ENCODE results near the gene PRSS3.
"Not testable (repeated sequence)": the region's sequence is repeated elsewhere in the genome, so short reads cannot be mapped to it uniquely, and the experiment has no call there.

PRSS3 gene

DNA sequence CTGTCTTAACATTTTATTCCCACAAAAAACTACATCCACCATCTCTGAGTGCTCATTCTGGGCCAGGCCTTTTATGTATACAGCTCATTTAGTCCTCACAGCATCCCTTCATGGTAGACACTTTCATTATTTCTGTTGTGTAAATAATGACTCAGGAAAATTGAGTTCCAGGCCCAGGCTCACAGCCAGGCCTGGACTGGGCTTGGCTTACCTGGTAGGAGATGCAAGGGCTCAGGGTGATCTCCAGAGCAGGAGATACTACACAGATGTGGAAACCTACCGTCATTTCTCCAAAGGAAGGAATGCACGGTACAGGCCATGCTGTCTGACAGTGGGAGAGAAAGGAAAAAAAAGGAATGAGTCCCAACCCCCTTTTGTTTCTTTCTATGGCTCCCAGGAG lies 11.8 kb downstream of the PRSS3 start:
- H3K27me3 ChIP-seq (ENCODE audit: insufficient read depth, low read length); H3K36me3 ChIP-seq (ENCODE audit: insufficient read depth, low read depth, low read length); H3K9ac ChIP-seq (ENCODE audit: low read depth, low read length); H3K27ac ChIP-seq (ENCODE audit: low read length); H3K9me3 ChIP-seq (ENCODE audit: insufficient read depth, low read depth, low read length); H3K4me1 ChIP-seq (ENCODE audit: insufficient read depth, low read length); H3K4me3 ChIP-seq (ENCODE audit: low read length): not testable (repeated sequence)

DNA sequence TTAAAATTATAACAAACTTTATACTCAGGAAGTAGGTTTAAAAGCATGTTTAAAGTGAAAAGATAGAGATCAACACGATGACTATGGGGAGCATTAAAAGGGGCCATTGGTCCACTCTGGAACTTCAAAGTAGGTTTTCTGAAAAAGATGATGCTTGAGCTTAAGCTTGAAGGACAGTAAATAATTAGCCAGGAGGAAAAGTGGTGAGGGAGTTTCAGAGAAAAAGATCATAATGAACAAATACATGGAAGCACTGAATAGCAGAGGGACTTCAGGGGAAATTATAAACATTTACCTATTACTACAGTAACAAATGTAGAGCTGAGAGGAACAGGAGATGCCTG lies 13.6 kb downstream of the PRSS3 start:
- not testable (repeated sequence) for H3K36me3 ChIP-seq (ENCODE audit: insufficient read depth, low read depth, low read length); H3K9ac ChIP-seq (ENCODE audit: low read depth, low read length); H3K27ac ChIP-seq (ENCODE audit: low read length); H3K9me3 ChIP-seq (ENCODE audit: insufficient read depth, low read depth, low read length); H3K4me1 ChIP-seq (ENCODE audit: insufficient read depth, low read length); H3K27me3 ChIP-seq (ENCODE audit: insufficient read depth, low read length); H3K4me3 ChIP-seq (ENCODE audit: low read length)

DNA sequence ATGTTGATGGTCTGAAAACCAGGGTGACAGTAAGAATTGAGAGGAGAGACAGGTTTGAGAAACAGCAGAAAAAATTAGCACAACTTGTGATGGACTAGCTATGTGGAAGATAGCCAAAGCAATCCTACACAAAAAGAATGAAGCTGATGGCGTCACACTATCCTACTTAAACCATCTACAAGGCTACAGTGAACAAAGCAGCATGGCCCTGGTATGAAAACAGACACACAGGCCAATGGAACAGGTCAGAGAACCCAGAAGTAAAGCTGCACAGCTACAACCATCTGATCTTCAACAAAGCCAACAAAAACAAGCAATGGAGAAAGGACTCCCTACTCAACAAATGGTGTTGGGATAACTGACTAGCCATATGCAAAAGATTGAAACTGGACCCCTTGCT lies 14.1 kb downstream of the PRSS3 start:
- H3K9ac ChIP-seq (ENCODE audit: low read depth, low read length): no peak overlapping the region
- no peaks in the 10 kb centered on the region for H3K27me3 ChIP-seq (ENCODE audit: insufficient read depth, low read length)
- no peak overlapping the region for H3K4me3 ChIP-seq (ENCODE audit: low read length)
- peaks cover 4% of the 10 kb centered on the region for H3K4me1 ChIP-seq (ENCODE audit: insufficient read depth, low read length)
- no peak overlapping the region for H3K27ac ChIP-seq (ENCODE audit: low read length)
- no peaks in the 10 kb centered on the region for H3K9me3 ChIP-seq (ENCODE audit: insufficient read depth, low read depth, low read length)
- H3K36me3 ChIP-seq (ENCODE audit: insufficient read depth, low read depth, low read length): no peaks in the 10 kb centered on the region

DNA sequence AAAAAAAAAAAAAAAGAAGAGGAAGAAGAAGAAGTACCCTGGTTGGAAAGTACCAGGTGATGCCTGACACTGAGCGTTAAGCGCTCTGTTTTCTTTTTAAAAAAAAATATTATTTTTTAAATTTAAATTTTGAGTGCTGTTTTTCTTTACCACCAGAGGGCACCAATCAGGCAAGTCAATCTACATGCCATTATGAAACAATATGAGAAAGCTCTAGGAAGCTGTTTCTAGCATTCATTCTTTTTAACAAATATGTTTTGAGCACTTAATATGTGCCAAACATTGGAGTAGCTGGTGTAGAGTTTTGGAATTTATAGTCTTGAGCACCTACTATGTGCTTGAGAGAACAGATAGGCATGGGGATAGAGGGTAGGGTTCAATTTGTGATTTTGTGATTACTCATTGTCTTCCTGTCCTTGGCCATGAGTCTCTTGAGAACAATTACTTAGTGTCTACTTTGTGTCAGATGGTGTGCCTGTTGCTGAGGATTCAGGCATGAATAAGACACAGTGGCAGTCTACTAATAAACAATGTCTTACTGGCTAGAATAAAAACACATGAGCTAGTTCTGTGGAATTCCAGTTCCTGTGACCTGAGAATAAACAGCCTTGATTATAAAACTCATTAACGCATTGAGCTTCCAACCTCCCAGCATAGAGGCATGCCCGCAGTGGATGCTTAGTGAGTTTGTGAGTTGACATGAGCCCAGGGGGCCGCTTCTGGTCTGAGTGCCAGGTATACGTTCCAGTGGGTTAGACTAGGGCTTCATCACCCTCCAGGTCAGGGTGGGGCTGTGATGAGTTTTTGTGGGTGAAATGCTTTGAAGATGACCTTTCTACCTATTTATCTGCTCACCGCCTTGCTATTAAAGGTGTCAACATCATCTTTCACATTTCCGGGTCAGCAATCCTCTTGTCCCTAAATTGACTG lies 18.6 kb downstream of the PRSS3 start:
- H3K36me3 ChIP-seq (ENCODE audit: insufficient read depth, low read depth, low read length): no peaks in the 10 kb centered on the region
- H3K9ac ChIP-seq (ENCODE audit: low read depth, low read length): no peak overlapping the region
- peaks cover 10% of the 10 kb centered on the region for H3K4me1 ChIP-seq (ENCODE audit: insufficient read depth, low read length)
- no peaks in the 10 kb centered on the region for H3K27me3 ChIP-seq (ENCODE audit: insufficient read depth, low read length)
- no peak overlapping the region for H3K4me3 ChIP-seq (ENCODE audit: low read length)
- no peak overlapping the region for H3K27ac ChIP-seq (ENCODE audit: low read length)
- H3K9me3 ChIP-seq (ENCODE audit: insufficient read depth, low read depth, low read length): no peaks in the 10 kb centered on the region

DNA sequence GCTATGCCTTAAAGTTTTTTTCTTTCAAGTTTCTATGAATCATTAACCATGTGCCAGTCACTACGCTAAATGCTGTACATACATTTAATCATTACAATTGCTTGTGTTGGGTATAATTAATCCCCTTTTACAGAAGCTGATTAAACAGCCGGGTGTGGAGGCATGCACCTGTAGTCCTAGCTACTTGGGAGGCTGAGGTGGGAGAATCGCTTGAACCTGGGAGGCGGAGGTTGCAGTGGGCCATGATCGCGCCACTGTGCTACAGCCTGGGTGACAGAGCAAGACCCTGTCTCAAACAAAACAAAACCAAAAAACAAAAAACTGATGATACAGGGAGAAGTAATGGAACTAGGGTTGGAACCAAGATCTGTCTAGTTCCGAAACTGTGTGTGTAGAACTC lies 20.4 kb downstream of the PRSS3 start:
- 0 out of 2 replicates have a peak, but pooled peaks cover 3% of the 10 kb centered on the region for H3K36me3 ChIP-seq (ENCODE audit: insufficient read depth, low read depth, low read length)
- peak overlapping the region; percentile 76; the same call in 1 of the 2 replicates for H3K9ac ChIP-seq (ENCODE audit: low read depth, low read length)
- H3K27ac ChIP-seq (ENCODE audit: low read length): no peak overlapping the region
- no peaks in the 10 kb centered on the region for H3K27me3 ChIP-seq (ENCODE audit: insufficient read depth, low read length)
- H3K9me3 ChIP-seq (ENCODE audit: insufficient read depth, low read depth, low read length): no peaks in the 10 kb centered on the region
- peaks cover 18% of the 10 kb centered on the region for H3K4me1 ChIP-seq (ENCODE audit: insufficient read depth, low read length)
- H3K4me3 ChIP-seq (ENCODE audit: low read length): peak overlapping the region; percentile 63; the same call in 1 of the 2 replicates

DNA sequence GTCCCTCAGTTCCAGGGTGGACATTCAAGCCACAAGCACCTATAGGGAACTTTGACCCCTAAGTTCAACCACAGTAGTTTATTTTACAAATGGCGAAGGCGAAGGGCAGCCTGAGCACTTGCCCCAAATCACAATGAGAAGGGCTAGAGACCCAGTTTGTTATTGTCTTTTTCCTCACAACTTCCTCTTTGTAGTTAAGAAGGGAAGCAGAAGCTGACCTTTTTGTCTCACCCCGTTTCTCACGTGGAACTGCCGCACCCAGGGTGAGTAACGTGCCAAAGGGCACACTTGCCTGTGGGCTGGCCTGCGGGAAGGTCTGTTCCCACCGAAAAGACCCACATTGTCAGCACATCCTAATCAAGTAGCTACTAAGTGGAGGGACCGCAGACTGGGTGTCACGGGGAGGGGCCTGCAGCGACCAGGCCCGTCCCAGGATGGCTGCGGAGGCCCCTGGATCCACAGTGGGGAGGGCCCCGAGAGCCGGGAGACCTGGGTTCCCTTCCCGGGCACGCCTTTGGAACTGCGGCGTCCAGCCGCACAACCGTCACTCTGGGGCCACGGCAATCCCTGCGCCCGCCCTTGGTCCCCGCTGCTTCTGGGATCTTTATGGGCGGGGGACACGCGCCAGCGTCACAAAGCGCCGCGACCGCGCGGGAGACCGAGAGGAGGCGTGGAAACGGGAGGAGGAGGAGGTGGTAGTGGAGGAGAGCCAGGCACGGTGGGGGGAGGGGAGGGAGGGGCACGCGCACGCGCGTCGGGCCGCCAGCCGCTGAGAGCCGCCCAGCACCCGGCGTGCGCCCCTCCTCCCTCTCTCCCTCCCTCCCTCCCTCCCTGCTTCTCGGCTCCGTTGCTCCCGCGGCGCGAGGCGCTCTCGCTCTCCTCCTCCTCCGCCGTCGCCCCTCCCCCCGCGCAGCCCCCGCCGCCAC lies 21.2 kb downstream of the PRSS3 start, which contains the start of gene UBE2R2:
UBE2R2 (plus strand) TSS at position 834 of the 926 bp plus-strand sequence. CDS start 598 bp downstream, outside the sequence.
- no peaks in the 10 kb centered on the region for H3K9me3 ChIP-seq (ENCODE audit: insufficient read depth, low read depth, low read length)
- H3K27me3 ChIP-seq (ENCODE audit: insufficient read depth, low read length): no peaks in the 10 kb centered on the region
- H3K4me1 ChIP-seq (ENCODE audit: insufficient read depth, low read length): peaks cover 18% of the 10 kb centered on the region
- peak within 1 kb of the TSS; percentile 78 for H3K4me3 ChIP-seq (ENCODE audit: low read length)
- H3K9ac ChIP-seq (ENCODE audit: low read depth, low read length): peak within 1 kb of the TSS; percentile 82
- 0 out of 2 replicates have a peak, but pooled peaks cover 3% of the 10 kb centered on the region for H3K36me3 ChIP-seq (ENCODE audit: insufficient read depth, low read depth, low read length)
- H3K27ac ChIP-seq (ENCODE audit: low read length): peak within 1 kb of the TSS; percentile 88

DNA sequence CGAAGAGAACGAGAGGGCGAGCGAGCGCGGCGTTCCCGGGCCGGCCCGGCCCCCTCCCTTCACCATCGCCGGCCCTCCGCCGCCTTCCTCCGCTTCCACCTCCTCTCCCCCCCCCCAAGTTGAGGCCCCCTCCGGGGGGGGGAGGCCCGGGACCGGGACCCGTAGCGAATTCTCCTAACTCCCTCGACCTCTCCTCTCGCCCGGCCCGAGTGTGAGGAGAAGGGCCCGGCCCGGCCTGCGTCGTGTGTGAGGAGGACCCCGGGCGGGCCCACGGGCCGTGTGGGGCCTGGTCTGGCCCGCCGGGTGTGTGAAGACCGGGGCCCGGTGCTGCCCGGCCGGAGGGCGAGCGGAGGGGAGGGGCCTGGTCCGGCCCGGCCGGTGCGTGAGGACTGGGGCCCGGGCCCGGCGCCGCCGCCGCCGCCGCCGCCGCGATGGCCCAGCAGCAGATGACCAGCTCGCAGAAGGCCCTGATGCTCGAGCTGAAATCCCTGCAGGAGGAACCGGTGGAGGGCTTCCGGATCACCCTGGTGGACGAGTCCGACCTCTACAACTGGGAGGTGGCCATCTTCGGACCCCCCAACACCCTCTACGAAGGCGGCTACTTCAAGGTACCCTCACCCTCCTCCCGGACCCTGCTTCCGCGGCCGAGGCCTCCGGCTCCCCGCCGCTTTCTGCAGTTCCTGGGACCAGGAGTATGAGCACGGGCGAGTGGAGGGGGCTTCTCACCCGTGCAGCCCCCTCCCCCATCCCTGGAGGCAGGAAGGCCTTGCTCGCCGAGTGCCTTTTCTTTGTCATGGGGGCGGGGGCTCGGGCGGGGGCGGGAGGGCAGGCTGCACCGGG lies 22.2 kb downstream of the PRSS3 start:
- H3K4me1 ChIP-seq (ENCODE audit: insufficient read depth, low read length): peaks cover 18% of the 10 kb centered on the region

DNA sequence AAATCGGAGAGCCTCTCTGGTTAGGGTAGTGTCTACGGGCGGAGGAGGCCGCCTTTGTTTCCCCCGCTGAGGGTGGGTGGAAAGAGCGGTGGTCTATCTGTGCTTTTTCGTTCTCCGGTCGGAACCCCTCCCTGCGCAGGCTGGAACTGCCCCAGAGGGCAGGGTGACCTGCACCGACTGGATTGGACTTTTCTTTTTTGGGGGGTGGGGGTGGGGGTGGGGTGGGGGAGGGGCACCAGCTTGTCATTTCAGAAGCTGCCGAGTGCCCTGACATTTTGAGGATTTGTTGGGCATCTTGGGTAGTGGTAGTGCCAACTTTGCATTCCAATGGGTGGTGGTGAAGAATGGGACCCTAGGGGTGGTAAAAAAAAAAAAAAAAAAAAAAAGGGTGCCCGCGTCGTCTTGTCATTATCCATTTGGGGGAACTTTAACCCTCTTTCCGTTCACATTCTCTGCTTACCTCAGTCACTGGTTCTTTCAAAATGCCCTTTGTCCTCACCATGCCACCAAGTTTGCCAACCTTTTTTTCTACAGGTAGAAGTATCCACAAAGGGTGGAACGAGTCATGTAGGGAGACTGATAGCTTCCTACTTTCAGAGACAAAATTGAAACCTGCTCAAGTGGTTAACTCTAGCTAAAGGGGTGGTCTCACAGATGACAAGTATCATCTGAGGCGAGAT lies 22.9 kb downstream of the PRSS3 start:
- 0 out of 2 replicates have a peak, but pooled peaks cover 3% of the 10 kb centered on the region for H3K36me3 ChIP-seq (ENCODE audit: insufficient read depth, low read depth, low read length)
- no peak overlapping the region for H3K27ac ChIP-seq (ENCODE audit: low read length)
- H3K4me3 ChIP-seq (ENCODE audit: low read length): peak overlapping the region; percentile 78
- peaks cover 18% of the 10 kb centered on the region for H3K4me1 ChIP-seq (ENCODE audit: insufficient read depth, low read length)
- H3K9me3 ChIP-seq (ENCODE audit: insufficient read depth, low read depth, low read length): no peaks in the 10 kb centered on the region
- H3K27me3 ChIP-seq (ENCODE audit: insufficient read depth, low read length): no peaks in the 10 kb centered on the region
- H3K9ac ChIP-seq (ENCODE audit: low read depth, low read length): peak overlapping the region; percentile 82; the same call in 1 of the 2 replicates

More for the DNA sequence above, 22.2 kb downstream of the PRSS3 start:
- H3K4me3 ChIP-seq (ENCODE audit: low read length): peak overlapping the region; percentile 78
- H3K27me3 ChIP-seq (ENCODE audit: insufficient read depth, low read length): no peaks in the 10 kb centered on the region
- no peaks in the 10 kb centered on the region for H3K9me3 ChIP-seq (ENCODE audit: insufficient read depth, low read depth, low read length)
- H3K9ac ChIP-seq (ENCODE audit: low read depth, low read length): peak overlapping the region; percentile 82
- peak overlapping the region; percentile 40 for H3K27ac ChIP-seq (ENCODE audit: low read length)
- 0 out of 2 replicates have a peak, but pooled peaks cover 3% of the 10 kb centered on the region for H3K36me3 ChIP-seq (ENCODE audit: insufficient read depth, low read depth, low read length)

DNA sequence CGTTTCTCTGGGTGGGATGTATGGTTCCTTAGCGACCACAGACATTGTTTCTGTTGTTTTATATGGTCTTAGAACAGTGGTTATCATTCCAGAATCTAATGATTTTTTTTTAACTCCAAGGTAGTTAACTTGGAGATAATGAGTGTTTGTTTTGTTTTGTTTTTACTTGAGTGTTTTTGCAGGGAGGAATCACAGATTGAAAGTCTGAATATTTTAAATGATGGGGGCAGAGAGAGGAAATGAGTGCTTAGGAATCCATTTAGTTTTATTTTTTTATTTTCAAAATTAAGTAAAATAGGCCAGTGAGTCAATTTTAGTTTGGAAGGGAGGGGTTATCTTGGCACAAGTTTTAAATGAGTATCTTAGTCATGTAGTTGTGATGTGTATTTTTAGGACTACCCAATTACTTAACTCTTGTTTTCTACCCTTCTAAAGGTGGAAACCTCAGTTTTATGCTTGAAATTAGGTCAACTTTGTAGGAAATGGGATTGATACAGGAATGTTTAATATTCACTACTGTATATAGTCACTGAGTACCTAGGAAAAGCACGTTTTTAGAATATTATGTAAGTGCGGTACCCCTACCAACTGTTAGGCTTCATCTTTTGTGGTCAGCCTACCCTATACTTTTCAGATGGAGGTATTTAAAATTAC lies 23.6 kb downstream of the PRSS3 start:
- no peak overlapping the region for H3K27ac ChIP-seq (ENCODE audit: low read length)
- no peaks in the 10 kb centered on the region for H3K27me3 ChIP-seq (ENCODE audit: insufficient read depth, low read length)
- 0 out of 2 replicates have a peak, but pooled peaks cover 3% of the 10 kb centered on the region for H3K36me3 ChIP-seq (ENCODE audit: insufficient read depth, low read depth, low read length)

DNA sequence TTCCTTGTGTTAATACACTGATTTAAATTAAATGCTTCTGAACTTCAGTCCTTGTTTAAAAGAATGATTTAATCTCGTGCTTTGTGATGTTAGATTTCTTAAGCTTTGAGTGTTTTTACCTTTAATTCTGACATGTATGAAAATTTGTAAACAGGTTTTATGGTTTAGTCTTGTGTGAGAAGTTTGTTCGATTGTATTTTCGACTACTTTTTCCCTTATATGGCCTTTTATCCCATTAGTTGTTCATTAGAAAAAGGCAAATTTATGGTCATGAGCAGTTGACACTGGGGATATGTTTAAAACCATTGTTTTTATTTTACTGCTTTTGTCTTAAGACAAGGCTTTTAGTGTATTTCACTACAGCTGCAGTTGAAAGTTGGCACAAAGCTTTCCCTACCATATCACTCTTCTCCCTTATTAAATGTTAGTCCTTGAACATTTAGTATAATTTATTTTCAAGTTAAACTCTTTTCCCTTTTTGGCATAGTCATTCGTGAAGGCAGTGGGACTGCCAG lies 24.9 kb downstream of the PRSS3 start:
- Histone ChIP-seq H3K4me1 (ENCODE audit: insufficient read depth, low read length) (peaks cover 13% of the 10 kb centered on the region; the same call in 1 of the 2 replicates), H3K9me3 (ENCODE audit: insufficient read depth, low read depth, low read length) (no peaks in the 10 kb centered on the region), H3K36me3 (ENCODE audit: insufficient read depth, low read depth, low read length) (0 out of 2 replicates have a peak, but pooled peaks cover 3% of the 10 kb centered on the region), H3K9ac (ENCODE audit: low read depth, low read length) (peak overlapping the region; percentile 49; the same call in 1 of the 2 replicates), H3K4me3 (ENCODE audit: low read length) (peak overlapping the region; percentile 51), H3K27ac (ENCODE audit: low read length) (no peak overlapping the region), H3K27me3 (ENCODE audit: insufficient read depth, low read length) (no peaks in the 10 kb centered on the region)

More for the DNA sequence above, 23.6 kb downstream of the PRSS3 start:
- Histone ChIP-seq H3K4me1 (ENCODE audit: insufficient read depth, low read length) (peaks cover 15% of the 10 kb centered on the region), H3K9me3 (ENCODE audit: insufficient read depth, low read depth, low read length) (no peaks in the 10 kb centered on the region), H3K9ac (ENCODE audit: low read depth, low read length) (peak overlapping the region; percentile 82; the same call in 1 of the 2 replicates), H3K4me3 (ENCODE audit: low read length) (peak overlapping the region; percentile 78)
